ENCODE data around the gene RPAIN.

Gene RPAIN

GRCh38 chr17:5419356-5419958 is 525 bp upstream of the RPAIN start, which contains the start of gene NUP88:
NUP88 (minus strand) TSS chr17:5419662; CDS start chr17:5419650, 12 bp downstream.
- Histone ChIP-seq H3K27ac (peak within 1 kb of the TSS; percentile 90), H3K36me3 (peaks cover 69% of the 10 kb centered on the region), H3K27me3 (ENCODE audit: insufficient read depth, low read depth, severe bottlenecking) (no peaks in the 10 kb centered on the region), H3K9me3 (ENCODE audit: severe bottlenecking) (no peaks in the 10 kb centered on the region), H3K4me3 (ENCODE audit: low read depth, low read length) (peak within 1 kb of the TSS; percentile 71)
- DNase-seq, result peak; percentile 97
- TF ChIP-seq CTCF (IDR thresholded peaks at IDR 0.05; ENCODE audit: low read depth, low read length), result no peak

- Histone ChIP-seq H3K36me3 (peaks cover 73% of the 10 kb centered on the region), H3K27me3 (ENCODE audit: insufficient read depth, low read depth, severe bottlenecking) (no peaks in the 10 kb centered on the region), H3K9me3 (ENCODE audit: severe bottlenecking) (no peaks in the 10 kb centered on the region), H3K4me3 (ENCODE audit: low read depth, low read length) (no peak overlapping the region), H3K27ac (no peak overlapping the region)
- TF ChIP-seq CTCF (IDR thresholded peaks at IDR 0.05; ENCODE audit: low read depth, low read length), result no peak
- DNase-seq, result no peak
Measured at GRCh38 chr17:5422505-5422904, 2.5 kb downstream of the RPAIN start.

GRCh38 chr17:5424909-5425308 is 4.9 kb downstream of the RPAIN start:
- H3K4me3 ChIP-seq (ENCODE audit: low read depth, low read length), result no peak overlapping the region
- no peaks in the 10 kb centered on the region for H3K27me3 ChIP-seq (ENCODE audit: insufficient read depth, low read depth, severe bottlenecking)
- no peaks in the 10 kb centered on the region for H3K9me3 ChIP-seq (ENCODE audit: severe bottlenecking)
- H3K36me3 ChIP-seq, result peaks cover 89% of the 10 kb centered on the region
- TF ChIP-seq CTCF (IDR thresholded peaks at IDR 0.05; ENCODE audit: low read depth, low read length), result no peak
- H3K27ac ChIP-seq, result no peak overlapping the region
- no peak for DNase-seq

- no peak for DNase-seq
- no peak overlapping the region for H3K4me3 ChIP-seq (ENCODE audit: low read depth, low read length)
- no peak for TF ChIP-seq CTCF (IDR thresholded peaks at IDR 0.05; ENCODE audit: low read depth, low read length)
- no peaks in the 10 kb centered on the region for H3K9me3 ChIP-seq (ENCODE audit: severe bottlenecking)
- H3K27me3 ChIP-seq (ENCODE audit: insufficient read depth, low read depth, severe bottlenecking), result no peaks in the 10 kb centered on the region
- H3K27ac ChIP-seq, result no peak overlapping the region
- peaks cover 98% of the 10 kb centered on the region for H3K36me3 ChIP-seq
Measured at GRCh38 chr17:5425826-5426225, 5.8 kb downstream of the RPAIN start.

- Histone ChIP-seq H3K27ac (no peak overlapping the region), H3K4me3 (ENCODE audit: low read depth, low read length) (no peak overlapping the region), H3K36me3 (peaks cover 100% of the 10 kb centered on the region), H3K27me3 (ENCODE audit: insufficient read depth, low read depth, severe bottlenecking) (no peaks in the 10 kb centered on the region), H3K9me3 (ENCODE audit: severe bottlenecking) (no peaks in the 10 kb centered on the region)
- TF ChIP-seq CTCF (IDR thresholded peaks at IDR 0.05; ENCODE audit: low read depth, low read length), result no peak
- no peak for DNase-seq
Measured at GRCh38 chr17:5429191-5429887, 9.4 kb downstream of the RPAIN start.

Measured in WERI-Rb-1 (cell line).